ENCODE results near the gene STARD13.

The STARD13 gene

GRCh38 chr13:33280923-33281322 is 4.6 kb downstream of the STARD13 start:
- in situ Hi-C loops (cut with HindIII; ENCODE audit: low pct_unique_long_range_greater_than_20kb, low sequenced_read_pairs) = no loop called here
- no peak for TF ChIP-seq JUND (IDR thresholded peaks at IDR 0.05; ENCODE audit: low read depth)
- DNase-seq (ENCODE audit: low read depth in 1 of 2, low spot score in 1 of 2) = no peak

- in situ Hi-C loops (cut with HindIII; ENCODE audit: low pct_unique_long_range_greater_than_20kb, low sequenced_read_pairs) = no loop called here
- TF ChIP-seq JUND (IDR thresholded peaks at IDR 0.05; ENCODE audit: low read depth) = no peak
- no peak for DNase-seq (ENCODE audit: low read depth in 1 of 2, low spot score in 1 of 2)
These were observed 5.2 kb downstream of the STARD13 start for GRCh38 chr13:33280279-33280905.

GRCh38 chr13:33279414-33280278 is 5.9 kb downstream of the STARD13 start:
- in situ Hi-C loops (cut with HindIII; ENCODE audit: low pct_unique_long_range_greater_than_20kb, low sequenced_read_pairs) = no loop called here
- peak in 1 of 2 experiments; percentile 79 for DNase-seq (ENCODE audit: low read depth in 1 of 2, low spot score in 1 of 2)
- no peak for TF ChIP-seq JUND (IDR thresholded peaks at IDR 0.05; ENCODE audit: low read depth)

- DNase-seq (ENCODE audit: low read depth in 1 of 2, low spot score in 1 of 2) = no peak
- TF ChIP-seq JUND (IDR thresholded peaks at IDR 0.05; ENCODE audit: low read depth) = no peak
- in situ Hi-C loops (cut with HindIII; ENCODE audit: low pct_unique_long_range_greater_than_20kb, low sequenced_read_pairs) = no loop called here
These were observed 6.6 kb downstream of the STARD13 start for GRCh38 chr13:33278913-33279312.

- in situ Hi-C loops (cut with HindIII; ENCODE audit: low pct_unique_long_range_greater_than_20kb, low sequenced_read_pairs) = no loop called here
- TF ChIP-seq JUND (IDR thresholded peaks at IDR 0.05; ENCODE audit: low read depth) = no peak
- no peak for DNase-seq (ENCODE audit: low read depth in 1 of 2, low spot score in 1 of 2)
These were observed 7.6 kb downstream of the STARD13 start for GRCh38 chr13:33277946-33278345.

GRCh38 chr13:33277037-33277740 is 8.4 kb downstream of the STARD13 start:
- no peak for DNase-seq (ENCODE audit: low read depth in 1 of 2, low spot score in 1 of 2)
- in situ Hi-C loops (cut with HindIII; ENCODE audit: low pct_unique_long_range_greater_than_20kb, low sequenced_read_pairs) = no loop called here
- TF ChIP-seq JUND (IDR thresholded peaks at IDR 0.05; ENCODE audit: low read depth) = no peak

- in situ Hi-C loops (cut with HindIII; ENCODE audit: low pct_unique_long_range_greater_than_20kb, low sequenced_read_pairs) = no loop called here
- DNase-seq (ENCODE audit: low read depth in 1 of 2, low spot score in 1 of 2) = no peak
- TF ChIP-seq JUND (IDR thresholded peaks at IDR 0.05; ENCODE audit: low read depth) = no peak
These were observed 9.0 kb downstream of the STARD13 start for GRCh38 chr13:33276570-33276969.

GRCh38 chr13:33275916-33276315 is 9.6 kb downstream of the STARD13 start:
- DNase-seq (ENCODE audit: low read depth in 1 of 2, low spot score in 1 of 2) = no peak
- in situ Hi-C loops (cut with HindIII; ENCODE audit: low pct_unique_long_range_greater_than_20kb, low sequenced_read_pairs) = no loop called here
- no peak for TF ChIP-seq JUND (IDR thresholded peaks at IDR 0.05; ENCODE audit: low read depth)

GRCh38 chr13:33274264-33274663 is 11.3 kb downstream of the STARD13 start:
- in situ Hi-C loops (cut with HindIII; ENCODE audit: low pct_unique_long_range_greater_than_20kb, low sequenced_read_pairs) = no loop called here
- no peak for DNase-seq (ENCODE audit: low read depth in 1 of 2, low spot score in 1 of 2)
- no peak for TF ChIP-seq JUND (IDR thresholded peaks at IDR 0.05; ENCODE audit: low read depth)

GRCh38 chr13:33272531-33273124 is 12.9 kb downstream of the STARD13 start:
- no peak for TF ChIP-seq JUND (IDR thresholded peaks at IDR 0.05; ENCODE audit: low read depth)
- in situ Hi-C loops (cut with HindIII; ENCODE audit: low pct_unique_long_range_greater_than_20kb, low sequenced_read_pairs) = no loop called here

GRCh38 chr13:33271759-33272158 is 13.8 kb downstream of the STARD13 start:
- DNase-seq (ENCODE audit: low read depth in 1 of 2, low spot score in 1 of 2) = no peak
- no peak for TF ChIP-seq JUND (IDR thresholded peaks at IDR 0.05; ENCODE audit: low read depth)
- in situ Hi-C loops (cut with HindIII; ENCODE audit: low pct_unique_long_range_greater_than_20kb, low sequenced_read_pairs) = no loop called here

More at GRCh38 chr13:33272531-33273124, 12.9 kb downstream of the STARD13 start:
- DNase-seq (ENCODE audit: low read depth in 1 of 2, low spot score in 1 of 2) = no peak

GRCh38 chr13:33270895-33271538 is 14.5 kb downstream of the STARD13 start:
- TF ChIP-seq JUND (IDR thresholded peaks at IDR 0.05; ENCODE audit: low read depth) = no peak
- in situ Hi-C loops (cut with HindIII; ENCODE audit: low pct_unique_long_range_greater_than_20kb, low sequenced_read_pairs) = no loop called here
- DNase-seq (ENCODE audit: low read depth in 1 of 2, low spot score in 1 of 2) = no peak
